Superior temporal gyrus (tissue), 1 donor: ENCODE results near the gene PRCC.

Experiments used
- DNase-seq: peaks from one replicate; pipeline ENCODE4 v3.0.0-alpha.2; 2016; ENCODE audit errors: extremely low spot score

PRCC gene

GRCh38 chr1:156842618-156843300 lies 75.4 kb downstream of the PRCC start:
- DNase-seq: no peak

- no peak for DNase-seq
Measured at GRCh38 chr1:156844102-156844501, 76.8 kb downstream of the PRCC start.

GRCh38 chr1:156844638-156845037 lies 77.3 kb downstream of the PRCC start:
- DNase-seq: no peak

GRCh38 chr1:156845055-156845952 lies 78.0 kb downstream of the PRCC start:
- no peak for DNase-seq

GRCh38 chr1:156845953-156846545 lies 78.7 kb downstream of the PRCC start:
- no peak for DNase-seq

GRCh38 chr1:156846643-156847042 lies 79.3 kb downstream of the PRCC start:
- no peak for DNase-seq

GRCh38 chr1:156847591-156848460 lies 80.5 kb downstream of the PRCC start:
- DNase-seq: no peak

- no peak for DNase-seq
Measured at GRCh38 chr1:156848461-156849150, 81.3 kb downstream of the PRCC start.

GRCh38 chr1:156849151-156849496 lies 81.8 kb downstream of the PRCC start:
- no peak for DNase-seq
